ENCODE measurements around the gene KISS1R.

KISS1R gene

GRCh38 chr19:917323-918151, at the start of gene KISS1R:
Gene KISS1R (plus strand): TSS chr19:917333. CDS start chr19:917503, 170 bp downstream.
- no peak for TF ChIP-seq RARB (CRISPR knock-in tag; IDR thresholded peaks at IDR 0.05)
- no peak for TF ChIP-seq ZC3H10 (CRISPR knock-in tag; IDR thresholded peaks at IDR 0.05)
- TF ChIP-seq OSR1 (CRISPR knock-in tag; IDR thresholded peaks at IDR 0.05) = no peak
- TF ChIP-seq BACH2 (CRISPR knock-in tag; IDR thresholded peaks at IDR 0.05; ENCODE audit: borderline replicate concordance) = no peak
- no peak for TF ChIP-seq ZNF70 (CRISPR knock-in tag; IDR thresholded peaks at IDR 0.05)
- TF ChIP-seq TCF4 (CRISPR knock-in tag; IDR thresholded peaks at IDR 0.05; ENCODE audit: borderline replicate concordance) = no peak
- TF ChIP-seq ZFP30 (CRISPR knock-in tag; IDR thresholded peaks at IDR 0.05) = no peak
- no peak for TF ChIP-seq ESRRG (CRISPR knock-in tag; IDR thresholded peaks at IDR 0.05)
- TF ChIP-seq ZNF565 (CRISPR knock-in tag; conservative IDR thresholded peaks at IDR 0.05; ENCODE audit: low read depth) = no peak
- TF ChIP-seq CREB5 (CRISPR knock-in tag; IDR thresholded peaks at IDR 0.05; ENCODE audit: low read depth) = no peak
- no peak for TF ChIP-seq ISL1 (CRISPR knock-in tag; IDR thresholded peaks at IDR 0.05)
- no peak for TF ChIP-seq ZFP3 (CRISPR knock-in tag; IDR thresholded peaks at IDR 0.05)
- no peak for TF ChIP-seq SNAI2 (CRISPR knock-in tag; IDR thresholded peaks at IDR 0.05)
- TF ChIP-seq POU6F1 (CRISPR knock-in tag; IDR thresholded peaks at IDR 0.05; ENCODE audit: borderline replicate concordance, low read depth) = no peak
- TF ChIP-seq ARNTL (CRISPR knock-in tag; IDR thresholded peaks at IDR 0.05; ENCODE audit: borderline replicate concordance, low read depth) = no peak
- no peak for TF ChIP-seq GLIS3 (CRISPR knock-in tag; IDR thresholded peaks at IDR 0.05)
- TF ChIP-seq PATZ1 (CRISPR knock-in tag; IDR thresholded peaks at IDR 0.05; ENCODE audit: borderline replicate concordance) = no peak
- TF ChIP-seq PPARA (CRISPR knock-in tag; IDR thresholded peaks at IDR 0.05; ENCODE audit: borderline replicate concordance) = no peak
- TF ChIP-seq CSDC2 (CRISPR knock-in tag; IDR thresholded peaks at IDR 0.05) = no peak
- TF ChIP-seq CSRNP3 (CRISPR knock-in tag; IDR thresholded peaks at IDR 0.05) = no peak
- ATAC-seq = peak; percentile 8

GRCh38 chr19:867855-868457, 49.2 kb upstream of the KISS1R start:
- no peak for ATAC-seq
- TF ChIP-seq CSRNP3 (CRISPR knock-in tag; IDR thresholded peaks at IDR 0.05) (no peak), TOX (CRISPR knock-in tag; IDR thresholded peaks at IDR 0.05; ENCODE audit: borderline replicate concordance) (no peak), ZNF565 (CRISPR knock-in tag; conservative IDR thresholded peaks at IDR 0.05; ENCODE audit: low read depth) (no peak), ZNF8 (CRISPR knock-in tag; IDR thresholded peaks at IDR 0.05) (no peak), ARNTL (CRISPR knock-in tag; IDR thresholded peaks at IDR 0.05; ENCODE audit: borderline replicate concordance, low read depth) (no peak), GLIS3 (CRISPR knock-in tag; IDR thresholded peaks at IDR 0.05) (no peak), RARB (CRISPR knock-in tag; IDR thresholded peaks at IDR 0.05) (no peak), ESRRG (CRISPR knock-in tag; IDR thresholded peaks at IDR 0.05) (no peak), SNAI2 (CRISPR knock-in tag; IDR thresholded peaks at IDR 0.05) (no peak), ZFP3 (CRISPR knock-in tag; IDR thresholded peaks at IDR 0.05) (no peak), POU6F1 (CRISPR knock-in tag; IDR thresholded peaks at IDR 0.05; ENCODE audit: borderline replicate concordance, low read depth) (no peak), CSDC2 (CRISPR knock-in tag; IDR thresholded peaks at IDR 0.05) (no peak), PATZ1 (CRISPR knock-in tag; IDR thresholded peaks at IDR 0.05; ENCODE audit: borderline replicate concordance) (no peak), PPARA (CRISPR knock-in tag; IDR thresholded peaks at IDR 0.05; ENCODE audit: borderline replicate concordance) (no peak), BACH2 (CRISPR knock-in tag; IDR thresholded peaks at IDR 0.05; ENCODE audit: borderline replicate concordance) (no peak), ISL1 (CRISPR knock-in tag; IDR thresholded peaks at IDR 0.05) (no peak), OSR1 (CRISPR knock-in tag; IDR thresholded peaks at IDR 0.05) (no peak)

All from SK-N-SH treated with all-trans-retinoic acid at 6 μM for 48 hours (cell line).